Tibial nerve (tissue), 4 donors: Measurements from ENCODE around the gene ARID5B. TPM values are rescaled to one million over a fixed set of nuclear protein-coding genes. Genes with fewer than 3 reads are reported as not detected.

ENCODE experiments used
- DNase-seq, 2 donors: peaks; one replicate each; pipeline ENCODE4 v3.0.0-alpha.2; 2019; ENCODE audit warnings: low spot score in 2 of 2
- H3K27ac ChIP-seq, 4 donors: fragments of 200-600 bp; sonication (generic) in 3 of 4; one replicate each; pipeline ENCODE4 v1.5.1; 2017 to 2019; ENCODE audit warnings: mild to moderate bottlenecking in 1 of 4
- H3K27me3 ChIP-seq, 2 donors: fragments of 200-600 bp; sonication (generic) in 1 of 2; one replicate each; pipeline versions ENCODE4 v1.5.1 to v1.6.0; 2017 to 2019
- H3K36me3 ChIP-seq, 3 donors: fragments of 200-600 bp; sonication (generic); one replicate each; pipeline ENCODE4 v1.5.1; 2018 to 2019
- H3K4me1 ChIP-seq, 4 donors: fragments of 200-600 bp; sonication (generic) in 3 of 4; one replicate each; pipeline ENCODE4 v1.5.1; 2017 to 2019
- H3K4me3 ChIP-seq, 4 donors: fragments of 200-600 bp; sonication (generic) in 3 of 4; one replicate each; pipeline ENCODE4 v1.5.1; 2017 to 2019; ENCODE audit warnings: mild to moderate bottlenecking in 1 of 4, moderate library complexity in 1 of 4
- H3K9me3 ChIP-seq, 4 donors: fragments of 200-600 bp; sonication (generic) in 3 of 4; one replicate each; pipeline ENCODE4 v1.5.1; 2017 to 2019
- EP300 ChIP-seq, 2 donors: sonication (generic); formaldehyde crosslinking; IDR thresholded peaks; one replicate each; pipeline ENCODE4 v1.6.1; 2017; ENCODE audit warnings: antibody characterized with exemption in 2 of 2, mild to moderate bottlenecking in 1 of 2
- POLR2A ChIP-seq, 2 donors: fragments of 450-650 bp; IDR thresholded peaks; one replicate each; pipeline ENCODE4 v1.6.1; 2017; ENCODE audit warnings: antibody characterized with exemption in 2 of 2, mild to moderate bottlenecking in 2 of 2, moderate library complexity in 2 of 2
- WGBS, 2 donors: methylation state at CpG; one replicate each; pipeline ENCODE4 v1.1.5; 2018; 5-methylcytosine and 5-hydroxymethylcytosine counted together
- total RNA-seq, 4 donors: library from RNA; depleted of rRNA; stranded (reverse); fragments of >200 nt; gene quantifications; one replicate each; pipeline ENCODE4 v1.1.0, GENCODE V29; 2016
- TF ChIP-seq, protein P1 (sequence below), 5 experiments: fragments of 200-600 bp in 3 of 5; fragments of 450-650 bp in 2 of 5; sonication (generic) in 3 of 5; IDR thresholded peaks; one replicate each; pipeline ENCODE4 v1.5.1; 2016 to 2019; ENCODE audit warnings: antibody characterized with exemption in 5 of 5, mild to moderate bottlenecking in 3 of 5, moderate library complexity in 2 of 5

The ARID5B gene
- total RNA-seq, 4 donors from 2014 or later: 47.4 to 82.2 (median 62.6) TPM

DNA sequence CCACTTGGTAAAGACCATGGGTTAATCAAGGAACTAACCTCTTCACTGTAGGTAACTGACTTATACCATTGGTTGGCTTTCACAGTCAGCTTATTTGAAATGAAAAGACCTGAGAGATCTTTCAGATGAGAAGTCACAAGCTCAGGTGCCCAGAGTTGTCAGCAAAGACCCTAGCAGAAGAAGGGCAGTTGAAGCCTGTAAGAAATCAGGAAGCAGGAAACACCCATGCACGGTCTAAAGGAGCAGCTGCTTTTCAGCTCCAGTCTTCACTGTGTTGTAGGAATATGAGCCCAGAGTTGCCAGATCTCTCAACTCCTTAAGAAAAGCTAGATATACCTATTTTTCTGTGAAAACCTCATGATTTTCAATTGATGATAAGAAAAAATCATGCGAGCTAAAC, 130.0 kb downstream of the ARID5B start:
- Histone ChIP-seq H3K27ac (no peak overlapping the region), H3K9me3 (no peaks in the 10 kb centered on the region), H3K4me1 (peaks cover 0 to 7% (median under 1%) of the 10 kb centered on the region in 4 donors), H3K4me3 (no peak overlapping the region), H3K27me3 (no peaks in the 10 kb centered on the region), H3K36me3 (no peaks in the 10 kb centered on the region)
- WGBS, 2 donors: 81 to 85% methylated on average over 2 of the region's 2 CpGs
- TF ChIP-seq EP300 (IDR thresholded peaks at IDR 0.05) (no peak), POLR2A (IDR thresholded peaks at IDR 0.05) (no peak)
- TF ChIP-seq, protein P1, sequence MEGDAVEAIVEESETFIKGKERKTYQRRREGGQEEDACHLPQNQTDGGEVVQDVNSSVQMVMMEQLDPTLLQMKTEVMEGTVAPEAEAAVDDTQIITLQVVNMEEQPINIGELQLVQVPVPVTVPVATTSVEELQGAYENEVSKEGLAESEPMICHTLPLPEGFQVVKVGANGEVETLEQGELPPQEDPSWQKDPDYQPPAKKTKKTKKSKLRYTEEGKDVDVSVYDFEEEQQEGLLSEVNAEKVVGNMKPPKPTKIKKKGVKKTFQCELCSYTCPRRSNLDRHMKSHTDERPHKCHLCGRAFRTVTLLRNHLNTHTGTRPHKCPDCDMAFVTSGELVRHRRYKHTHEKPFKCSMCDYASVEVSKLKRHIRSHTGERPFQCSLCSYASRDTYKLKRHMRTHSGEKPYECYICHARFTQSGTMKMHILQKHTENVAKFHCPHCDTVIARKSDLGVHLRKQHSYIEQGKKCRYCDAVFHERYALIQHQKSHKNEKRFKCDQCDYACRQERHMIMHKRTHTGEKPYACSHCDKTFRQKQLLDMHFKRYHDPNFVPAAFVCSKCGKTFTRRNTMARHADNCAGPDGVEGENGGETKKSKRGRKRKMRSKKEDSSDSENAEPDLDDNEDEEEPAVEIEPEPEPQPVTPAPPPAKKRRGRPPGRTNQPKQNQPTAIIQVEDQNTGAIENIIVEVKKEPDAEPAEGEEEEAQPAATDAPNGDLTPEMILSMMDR (IDR thresholded peaks at IDR 0.05): no peak
- DNase-seq: no peak

DNA sequence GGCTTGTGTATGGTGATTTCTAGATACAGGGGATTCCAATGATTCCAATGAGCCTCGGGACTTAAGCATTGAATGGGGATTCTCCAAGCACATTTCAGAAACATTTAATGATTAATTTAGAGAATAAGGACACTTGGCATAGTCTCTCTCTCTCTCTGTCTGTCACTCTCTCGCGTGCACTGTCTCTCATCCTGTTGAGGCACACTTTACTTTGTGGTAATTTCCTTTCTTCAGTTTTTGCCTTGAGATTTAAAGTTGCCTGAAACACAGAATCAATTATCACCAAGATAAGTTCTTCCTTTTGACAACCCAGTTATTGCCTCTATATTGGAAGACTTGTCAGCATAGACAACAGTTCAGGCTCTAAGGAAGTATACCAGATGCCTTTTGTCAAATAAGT, 131.6 kb downstream of the ARID5B start:
- Histone ChIP-seq H3K4me1 (peaks cover 0 to 23% (median 9%) of the 10 kb centered on the region in 4 donors), H3K9me3 (no peaks in the 10 kb centered on the region), H3K27me3 (no peaks in the 10 kb centered on the region), H3K36me3 (no peaks in the 10 kb centered on the region), H3K4me3 (no peak overlapping the region), H3K27ac (no peak overlapping the region)
- TF ChIP-seq, protein P1 (IDR thresholded peaks at IDR 0.05): no peak
- no peak for DNase-seq
- 95 to 96% methylated on average over 3 of the region's 3 CpGs for WGBS, 2 donors

DNA sequence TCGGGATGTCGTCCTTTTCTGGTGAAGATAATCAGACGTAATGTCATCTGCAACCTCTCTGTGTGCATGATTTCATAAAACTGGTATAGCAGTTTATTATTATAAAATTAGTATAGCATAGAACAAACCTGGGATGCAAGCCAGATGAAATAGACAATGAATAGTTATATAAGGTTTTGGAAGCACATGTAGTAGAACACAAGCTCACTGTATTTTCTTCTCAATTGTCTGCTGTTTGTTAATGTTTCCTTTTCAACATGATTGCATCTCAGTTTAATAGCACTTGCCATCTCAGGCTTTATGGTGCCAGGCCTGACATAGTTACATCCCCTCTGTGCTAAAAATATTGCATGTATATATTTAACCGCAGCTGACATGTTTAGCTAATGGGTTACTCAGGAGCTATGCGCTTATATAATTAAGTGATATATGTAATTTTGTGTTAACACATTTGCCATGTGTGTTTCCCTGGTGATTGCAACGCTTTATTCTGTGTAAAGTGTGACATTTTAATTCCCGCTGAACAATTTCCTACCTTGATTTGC, 132.7 kb downstream of the ARID5B start:
- H3K4me1 ChIP-seq: peaks cover 0 to 33% (median 19%) of the 10 kb centered on the region in 4 donors

DNA sequence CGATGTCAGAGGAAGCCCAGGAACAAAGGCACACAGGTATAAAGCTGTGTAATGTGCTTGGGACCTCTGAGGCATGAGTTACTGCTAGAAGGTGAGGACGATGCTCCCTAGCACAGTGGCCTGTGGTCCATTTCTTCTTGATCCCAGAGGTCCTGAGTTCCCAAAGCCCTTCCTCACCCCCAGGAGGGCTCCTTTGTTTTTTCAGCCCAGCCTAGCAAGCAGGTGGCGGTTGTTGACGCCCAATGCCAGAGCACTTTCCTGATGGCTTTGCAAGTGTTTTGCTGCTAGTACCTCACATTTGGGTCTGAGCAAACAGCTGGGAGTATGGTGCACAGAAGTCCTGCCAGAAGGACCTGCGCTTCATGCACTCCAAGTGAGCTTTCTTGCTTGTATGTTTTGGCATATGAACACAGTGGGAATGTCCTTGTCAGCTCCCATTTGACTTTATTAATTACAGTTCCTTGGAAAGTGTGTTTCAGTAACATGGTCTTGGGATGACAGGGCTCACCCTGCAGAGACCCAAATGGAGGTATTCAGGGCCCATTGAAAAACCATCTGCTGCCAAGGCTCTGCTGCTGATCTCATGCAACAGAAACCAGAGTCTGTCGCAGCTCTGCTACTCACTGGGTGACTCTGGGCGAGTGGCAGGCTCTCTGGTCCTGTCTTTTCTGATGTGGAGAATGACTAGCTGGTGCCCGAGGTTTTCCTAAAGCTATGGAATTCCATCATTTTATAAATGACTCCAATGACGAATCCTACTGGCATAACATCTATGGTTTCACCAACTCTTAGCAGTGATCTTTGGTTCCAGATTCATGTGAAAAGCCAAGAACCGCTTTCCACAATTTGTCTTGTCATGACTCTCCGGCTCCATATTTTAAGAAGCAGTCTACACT, 134.9 kb downstream of the ARID5B start:
- Histone ChIP-seq H3K27ac (peak overlapping the region in 2 of 4 donors; percentile 65 to 71), H3K36me3 (no peaks in the 10 kb centered on the region), H3K4me3 (no peak overlapping the region), H3K27me3 (no peaks in the 10 kb centered on the region), H3K4me1 (peaks cover 0 to 43% (median 24%) of the 10 kb centered on the region in 4 donors), H3K9me3 (no peaks in the 10 kb centered on the region)
- DNase-seq: no peak
- WGBS, 2 donors: 92% methylated on average over 11 of the region's 11 CpGs
- no peak for TF ChIP-seq POLR2A (IDR thresholded peaks at IDR 0.05)
- no peak for TF ChIP-seq EP300 (IDR thresholded peaks at IDR 0.05)
- TF ChIP-seq, protein P1 (IDR thresholded peaks at IDR 0.05): no peak

More for the DNA sequence above, 132.7 kb downstream of the ARID5B start:
- DNase-seq: no peak
- H3K27ac ChIP-seq: no peak overlapping the region
- no peak for TF ChIP-seq EP300 (IDR thresholded peaks at IDR 0.05)
- TF ChIP-seq, protein P1 (IDR thresholded peaks at IDR 0.05): no peak
- TF ChIP-seq POLR2A (IDR thresholded peaks at IDR 0.05): no peak
- no peaks in the 10 kb centered on the region for H3K27me3 ChIP-seq
- no peaks in the 10 kb centered on the region for H3K9me3 ChIP-seq
- H3K36me3 ChIP-seq: no peaks in the 10 kb centered on the region
- 70 to 76% methylated on average over 7 of the region's 7 CpGs for WGBS, 2 donors
- H3K4me3 ChIP-seq: no peak overlapping the region
